ENCODE results near the gene CEP83. TPM values are rescaled to one million over a fixed set of nuclear protein-coding genes. Genes with fewer than 3 reads are reported as not detected.

Gene CEP83
- total RNA-seq, 1 experiment from 2014 or later, result 26.2 TPM

DNA sequence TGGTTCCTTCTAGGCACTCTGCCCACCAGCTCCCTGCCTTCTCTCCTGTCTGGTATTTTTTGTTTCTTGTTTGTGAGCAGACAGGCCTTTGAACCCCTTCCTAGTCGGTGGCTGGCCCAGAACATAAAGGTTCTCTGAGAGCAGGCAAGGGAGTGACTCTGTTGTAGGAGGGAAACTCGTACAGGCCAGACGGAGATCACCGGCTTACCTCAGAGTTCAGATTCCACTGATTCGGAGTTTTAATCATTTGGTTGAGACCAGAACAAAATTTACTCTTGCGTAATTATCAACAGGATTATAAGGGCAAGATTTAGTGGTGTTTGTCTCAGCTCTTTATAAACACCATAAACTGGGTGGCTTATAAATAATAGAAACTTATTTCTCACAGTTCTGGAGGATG lies 182.9 kb downstream of the CEP83 start:
- no peaks in the 10 kb centered on the region for H3K27me3 Mint-ChIP-seq (ENCODE audit: low read depth)
- ATAC-seq (no peak), DNase-seq (ENCODE audit: low spot score) (no peak)
- H3K9me3 Mint-ChIP-seq, result peaks cover 6% of the 10 kb centered on the region; the same call in 1 of the 2 replicates
- no peak overlapping the region for H3K4me3 Mint-ChIP-seq
- ChIA-PET CTCF (no interaction called here), POLR2A (no interaction called here)
- peaks cover 5% of the 10 kb centered on the region for H3K4me1 Mint-ChIP-seq
- TF ChIP-seq, protein P1, sequence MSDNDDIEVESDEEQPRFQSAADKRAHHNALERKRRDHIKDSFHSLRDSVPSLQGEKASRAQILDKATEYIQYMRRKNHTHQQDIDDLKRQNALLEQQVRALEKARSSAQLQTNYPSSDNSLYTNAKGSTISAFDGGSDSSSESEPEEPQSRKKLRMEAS (CRISPR knock-in tag; IDR thresholded peaks at IDR 0.05), result no peak
- no peak for TF ChIP-seq ZNF671 (CRISPR knock-in tag; IDR thresholded peaks at IDR 0.05)
- TF ChIP-seq, protein P2, sequence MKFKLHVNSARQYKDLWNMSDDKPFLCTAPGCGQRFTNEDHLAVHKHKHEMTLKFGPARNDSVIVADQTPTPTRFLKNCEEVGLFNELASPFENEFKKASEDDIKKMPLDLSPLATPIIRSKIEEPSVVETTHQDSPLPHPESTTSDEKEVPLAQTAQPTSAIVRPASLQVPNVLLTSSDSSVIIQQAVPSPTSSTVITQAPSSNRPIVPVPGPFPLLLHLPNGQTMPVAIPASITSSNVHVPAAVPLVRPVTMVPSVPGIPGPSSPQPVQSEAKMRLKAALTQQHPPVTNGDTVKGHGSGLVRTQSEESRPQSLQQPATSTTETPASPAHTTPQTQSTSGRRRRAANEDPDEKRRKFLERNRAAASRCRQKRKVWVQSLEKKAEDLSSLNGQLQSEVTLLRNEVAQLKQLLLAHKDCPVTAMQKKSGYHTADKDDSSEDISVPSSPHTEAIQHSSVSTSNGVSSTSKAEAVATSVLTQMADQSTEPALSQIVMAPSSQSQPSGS (CRISPR knock-in tag; IDR thresholded peaks at IDR 0.05; ENCODE audit: borderline replicate concordance, low read depth), result no peak
- no peak for TF ChIP-seq SOX15 (CRISPR knock-in tag; IDR thresholded peaks at IDR 0.05)
- TF ChIP-seq NFYB (CRISPR knock-in tag; conservative IDR thresholded peaks at IDR 0.05; ENCODE audit: low read depth), result no peak
- no peak for TF ChIP-seq TEAD1 (CRISPR knock-in tag; IDR thresholded peaks at IDR 0.05)
- TF ChIP-seq MXD4 (CRISPR knock-in tag; IDR thresholded peaks at IDR 0.05; ENCODE audit: borderline replicate concordance), result no peak
- no peak for TF ChIP-seq EMX1 (CRISPR knock-in tag; IDR thresholded peaks at IDR 0.05)
- no peak for TF ChIP-seq ZNF263 (CRISPR knock-in tag; IDR thresholded peaks at IDR 0.05; ENCODE audit: low read depth)
- TF ChIP-seq RORB (CRISPR knock-in tag; IDR thresholded peaks at IDR 0.05), result no peak
- no peak for TF ChIP-seq NR3C1 (CRISPR knock-in tag; conservative IDR thresholded peaks at IDR 0.05; ENCODE audit: low read depth)
- TF ChIP-seq, protein P3, sequence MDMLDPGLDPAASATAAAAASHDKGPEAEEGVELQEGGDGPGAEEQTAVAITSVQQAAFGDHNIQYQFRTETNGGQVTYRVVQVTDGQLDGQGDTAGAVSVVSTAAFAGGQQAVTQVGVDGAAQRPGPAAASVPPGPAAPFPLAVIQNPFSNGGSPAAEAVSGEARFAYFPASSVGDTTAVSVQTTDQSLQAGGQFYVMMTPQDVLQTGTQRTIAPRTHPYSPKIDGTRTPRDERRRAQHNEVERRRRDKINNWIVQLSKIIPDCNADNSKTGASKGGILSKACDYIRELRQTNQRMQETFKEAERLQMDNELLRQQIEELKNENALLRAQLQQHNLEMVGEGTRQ (CRISPR knock-in tag; IDR thresholded peaks at IDR 0.05), result no peak
- no peak for TF ChIP-seq CBFB (CRISPR knock-in tag; IDR thresholded peaks at IDR 0.05; ENCODE audit: low read depth)
- TF ChIP-seq CREB1 (CRISPR knock-in tag; IDR thresholded peaks at IDR 0.05), result no peak
- TF ChIP-seq, protein P4, sequence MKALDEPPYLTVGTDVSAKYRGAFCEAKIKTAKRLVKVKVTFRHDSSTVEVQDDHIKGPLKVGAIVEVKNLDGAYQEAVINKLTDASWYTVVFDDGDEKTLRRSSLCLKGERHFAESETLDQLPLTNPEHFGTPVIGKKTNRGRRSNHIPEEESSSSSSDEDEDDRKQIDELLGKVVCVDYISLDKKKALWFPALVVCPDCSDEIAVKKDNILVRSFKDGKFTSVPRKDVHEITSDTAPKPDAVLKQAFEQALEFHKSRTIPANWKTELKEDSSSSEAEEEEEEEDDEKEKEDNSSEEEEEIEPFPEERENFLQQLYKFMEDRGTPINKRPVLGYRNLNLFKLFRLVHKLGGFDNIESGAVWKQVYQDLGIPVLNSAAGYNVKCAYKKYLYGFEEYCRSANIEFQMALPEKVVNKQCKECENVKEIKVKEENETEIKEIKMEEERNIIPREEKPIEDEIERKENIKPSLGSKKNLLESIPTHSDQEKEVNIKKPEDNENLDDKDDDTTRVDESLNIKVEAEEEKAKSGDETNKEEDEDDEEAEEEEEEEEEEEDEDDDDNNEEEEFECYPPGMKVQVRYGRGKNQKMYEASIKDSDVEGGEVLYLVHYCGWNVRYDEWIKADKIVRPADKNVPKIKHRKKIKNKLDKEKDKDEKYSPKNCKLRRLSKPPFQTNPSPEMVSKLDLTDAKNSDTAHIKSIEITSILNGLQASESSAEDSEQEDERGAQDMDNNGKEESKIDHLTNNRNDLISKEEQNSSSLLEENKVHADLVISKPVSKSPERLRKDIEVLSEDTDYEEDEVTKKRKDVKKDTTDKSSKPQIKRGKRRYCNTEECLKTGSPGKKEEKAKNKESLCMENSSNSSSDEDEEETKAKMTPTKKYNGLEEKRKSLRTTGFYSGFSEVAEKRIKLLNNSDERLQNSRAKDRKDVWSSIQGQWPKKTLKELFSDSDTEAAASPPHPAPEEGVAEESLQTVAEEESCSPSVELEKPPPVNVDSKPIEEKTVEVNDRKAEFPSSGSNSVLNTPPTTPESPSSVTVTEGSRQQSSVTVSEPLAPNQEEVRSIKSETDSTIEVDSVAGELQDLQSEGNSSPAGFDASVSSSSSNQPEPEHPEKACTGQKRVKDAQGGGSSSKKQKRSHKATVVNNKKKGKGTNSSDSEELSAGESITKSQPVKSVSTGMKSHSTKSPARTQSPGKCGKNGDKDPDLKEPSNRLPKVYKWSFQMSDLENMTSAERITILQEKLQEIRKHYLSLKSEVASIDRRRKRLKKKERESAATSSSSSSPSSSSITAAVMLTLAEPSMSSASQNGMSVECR (CRISPR knock-in tag; IDR thresholded peaks at IDR 0.05; ENCODE audit: borderline replicate concordance), result no peak
- no peak for TF ChIP-seq ZNF121 (CRISPR knock-in tag; IDR thresholded peaks at IDR 0.05)
- no peaks in the 10 kb centered on the region for H3K36me3 Mint-ChIP-seq
- no peak overlapping the region for H3K27ac Mint-ChIP-seq

DNA sequence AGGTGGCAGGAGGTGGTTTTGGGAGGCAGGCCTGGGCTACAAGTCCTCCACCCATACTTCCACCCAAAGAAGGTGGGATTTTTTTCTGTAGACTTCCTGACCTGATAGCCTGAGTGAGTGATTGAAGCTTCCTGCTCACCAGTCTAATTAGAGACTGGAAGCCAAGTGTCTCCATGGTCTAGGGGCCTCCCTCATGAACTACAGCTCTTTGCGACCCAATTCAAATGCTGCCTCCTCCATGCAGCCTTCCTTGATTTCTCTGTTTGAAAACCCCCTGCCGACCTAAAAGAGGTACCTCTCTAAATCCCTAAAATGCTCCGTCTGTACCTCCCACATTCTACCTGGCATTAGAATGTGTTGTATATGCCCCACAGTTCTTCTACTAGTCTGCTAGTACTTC lies 186.4 kb downstream of the CEP83 start:
- Mint-ChIP-seq H3K4me3 (no peak overlapping the region), H3K4me1 (peaks cover 18% of the 10 kb centered on the region), H3K9me3 (peaks cover 6% of the 10 kb centered on the region; the same call in 1 of the 2 replicates), H3K27me3 (ENCODE audit: low read depth) (no peaks in the 10 kb centered on the region), H3K27ac (0 out of 2 replicates have a peak overlapping the region, but pooled peaks have one; percentile 22), H3K36me3 (no peaks in the 10 kb centered on the region)
- ChIA-PET CTCF (no interaction called here), POLR2A (no interaction called here)
- ATAC-seq, result no peak
- DNase-seq (ENCODE audit: low spot score), result no peak
- TF ChIP-seq, protein P5, sequence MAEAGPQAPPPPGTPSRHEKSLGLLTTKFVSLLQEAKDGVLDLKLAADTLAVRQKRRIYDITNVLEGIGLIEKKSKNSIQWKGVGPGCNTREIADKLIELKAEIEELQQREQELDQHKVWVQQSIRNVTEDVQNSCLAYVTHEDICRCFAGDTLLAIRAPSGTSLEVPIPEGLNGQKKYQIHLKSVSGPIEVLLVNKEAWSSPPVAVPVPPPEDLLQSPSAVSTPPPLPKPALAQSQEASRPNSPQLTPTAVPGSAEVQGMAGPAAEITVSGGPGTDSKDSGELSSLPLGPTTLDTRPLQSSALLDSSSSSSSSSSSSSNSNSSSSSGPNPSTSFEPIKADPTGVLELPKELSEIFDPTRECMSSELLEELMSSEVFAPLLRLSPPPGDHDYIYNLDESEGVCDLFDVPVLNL (CRISPR knock-in tag; IDR thresholded peaks at IDR 0.05; ENCODE audit: borderline replicate concordance, low read depth), result no peak
- no peak for TF ChIP-seq GTF2I (CRISPR knock-in tag; conservative IDR thresholded peaks at IDR 0.05)
- TF ChIP-seq, protein P6, sequence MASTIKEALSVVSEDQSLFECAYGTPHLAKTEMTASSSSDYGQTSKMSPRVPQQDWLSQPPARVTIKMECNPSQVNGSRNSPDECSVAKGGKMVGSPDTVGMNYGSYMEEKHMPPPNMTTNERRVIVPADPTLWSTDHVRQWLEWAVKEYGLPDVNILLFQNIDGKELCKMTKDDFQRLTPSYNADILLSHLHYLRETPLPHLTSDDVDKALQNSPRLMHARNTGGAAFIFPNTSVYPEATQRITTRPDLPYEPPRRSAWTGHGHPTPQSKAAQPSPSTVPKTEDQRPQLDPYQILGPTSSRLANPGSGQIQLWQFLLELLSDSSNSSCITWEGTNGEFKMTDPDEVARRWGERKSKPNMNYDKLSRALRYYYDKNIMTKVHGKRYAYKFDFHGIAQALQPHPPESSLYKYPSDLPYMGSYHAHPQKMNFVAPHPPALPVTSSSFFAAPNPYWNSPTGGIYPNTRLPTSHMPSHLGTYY (CRISPR knock-in tag; IDR thresholded peaks at IDR 0.05), result no peak
- no peak for TF ChIP-seq SMAD3 (CRISPR knock-in tag; IDR thresholded peaks at IDR 0.05; ENCODE audit: borderline replicate concordance)
- no peak for TF ChIP-seq ZNF423 (CRISPR knock-in tag; IDR thresholded peaks at IDR 0.05)
- TF ChIP-seq, protein P7, sequence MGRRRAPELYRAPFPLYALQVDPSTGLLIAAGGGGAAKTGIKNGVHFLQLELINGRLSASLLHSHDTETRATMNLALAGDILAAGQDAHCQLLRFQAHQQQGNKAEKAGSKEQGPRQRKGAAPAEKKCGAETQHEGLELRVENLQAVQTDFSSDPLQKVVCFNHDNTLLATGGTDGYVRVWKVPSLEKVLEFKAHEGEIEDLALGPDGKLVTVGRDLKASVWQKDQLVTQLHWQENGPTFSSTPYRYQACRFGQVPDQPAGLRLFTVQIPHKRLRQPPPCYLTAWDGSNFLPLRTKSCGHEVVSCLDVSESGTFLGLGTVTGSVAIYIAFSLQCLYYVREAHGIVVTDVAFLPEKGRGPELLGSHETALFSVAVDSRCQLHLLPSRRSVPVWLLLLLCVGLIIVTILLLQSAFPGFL (CRISPR knock-in tag; IDR thresholded peaks at IDR 0.05; ENCODE audit: borderline replicate concordance), result no peak
- TF ChIP-seq, protein P8, sequence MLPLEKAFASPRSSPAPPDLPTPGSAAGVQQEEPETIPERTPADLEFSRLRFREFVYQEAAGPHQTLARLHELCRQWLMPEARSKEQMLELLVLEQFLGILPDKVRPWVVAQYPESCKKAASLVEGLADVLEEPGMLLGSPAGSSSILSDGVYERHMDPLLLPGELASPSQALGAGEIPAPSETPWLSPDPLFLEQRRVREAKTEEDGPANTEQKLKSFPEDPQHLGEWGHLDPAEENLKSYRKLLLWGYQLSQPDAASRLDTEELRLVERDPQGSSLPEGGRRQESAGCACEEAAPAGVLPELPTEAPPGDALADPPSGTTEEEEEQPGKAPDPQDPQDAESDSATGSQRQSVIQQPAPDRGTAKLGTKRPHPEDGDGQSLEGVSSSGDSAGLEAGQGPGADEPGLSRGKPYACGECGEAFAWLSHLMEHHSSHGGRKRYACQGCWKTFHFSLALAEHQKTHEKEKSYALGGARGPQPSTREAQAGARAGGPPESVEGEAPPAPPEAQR (CRISPR knock-in tag; IDR thresholded peaks at IDR 0.05), result no peak
- TF ChIP-seq NFE2L1 (CRISPR knock-in tag; IDR thresholded peaks at IDR 0.05), result no peak
